Left forelimb (tissue), 1 donor: Measurements from ENCODE around the gene POLR3GL.
"Not testable (repeated sequence)": the region's sequence is repeated elsewhere in the genome, so short reads cannot be mapped to it uniquely, and the experiment has no call there.

Experiments
- DNase-seq: peaks from one replicate; pipeline ENCODE4 v3.0.0-alpha.2; 2018; ENCODE audit warnings: low spot score

POLR3GL gene, protein sequence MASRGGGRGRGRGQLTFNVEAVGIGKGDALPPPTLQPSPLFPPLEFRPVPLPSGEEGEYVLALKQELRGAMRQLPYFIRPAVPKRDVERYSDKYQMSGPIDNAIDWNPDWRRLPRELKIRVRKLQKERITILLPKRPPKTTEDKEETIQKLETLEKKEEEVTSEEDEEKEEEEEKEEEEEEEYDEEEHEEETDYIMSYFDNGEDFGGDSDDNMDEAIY

DNA sequence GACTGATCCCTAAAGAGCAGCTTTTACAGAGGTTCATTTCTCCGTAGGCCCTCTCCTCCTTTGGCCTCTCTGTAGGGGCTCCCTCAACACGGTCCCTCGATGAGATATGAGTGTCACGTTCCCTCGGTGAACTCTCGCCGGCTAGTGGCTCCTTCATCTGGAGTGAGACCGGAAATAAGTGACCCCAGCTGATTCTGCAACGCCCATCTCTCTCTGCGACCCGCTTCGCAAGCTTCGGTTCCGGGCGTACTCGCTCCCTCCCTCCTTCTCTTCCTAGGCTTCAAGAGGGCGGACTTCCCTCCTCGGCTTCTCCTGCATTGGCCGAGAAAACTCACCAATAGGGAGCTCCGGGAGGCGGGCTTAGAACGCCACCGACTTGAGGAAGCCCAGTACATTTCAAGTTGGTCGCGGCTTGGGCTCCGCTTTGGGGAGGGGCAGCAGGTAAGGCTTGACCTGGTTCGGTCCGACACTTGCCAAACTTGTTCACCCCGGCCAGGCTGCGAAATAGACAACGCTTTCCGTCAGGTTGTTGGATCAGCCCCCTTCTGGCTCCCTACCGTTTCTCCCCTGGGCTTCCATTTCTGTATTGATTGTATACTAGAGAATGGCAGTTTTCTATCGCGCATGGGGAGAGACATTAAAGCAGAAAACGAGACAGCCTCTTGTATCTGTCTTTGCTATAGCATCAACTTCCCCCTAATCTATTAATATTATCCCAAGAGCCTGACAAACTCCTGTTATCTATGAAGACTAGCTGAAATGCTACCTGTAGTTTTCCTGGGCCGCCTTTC is at the start of gene POLR3GL, which contains the start of gene ANKRD34A:
Gene POLR3GL, plus strand, starts transcription at position 363 of the 791 bp plus-strand sequence. CDS start 10,176 bp downstream, outside the sequence.
Gene ANKRD34A, minus strand, starts transcription at position 248 of the 791 bp plus-strand sequence. CDS start 2,816 bp downstream, outside the sequence.
- DNase-seq, result peak; percentile 92

DNA sequence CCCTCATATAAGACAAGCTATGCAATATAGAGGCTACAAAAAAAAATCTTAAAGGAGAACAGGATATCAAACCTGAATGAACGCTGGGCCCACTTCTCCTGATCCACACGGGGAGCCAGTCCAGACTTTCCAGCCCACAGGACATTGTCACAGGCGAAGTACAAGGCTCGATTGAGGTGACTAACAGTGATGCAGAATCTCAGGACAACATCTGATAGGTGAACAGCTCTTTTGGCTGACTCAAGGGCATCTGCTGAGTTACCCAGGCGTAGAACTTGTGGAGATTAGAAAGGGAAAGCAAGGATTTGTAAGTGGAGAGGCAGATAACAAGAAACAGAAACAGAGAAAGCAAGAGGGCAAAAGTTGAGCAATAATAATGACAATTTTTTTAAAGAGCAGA is 47.7 kb upstream of the POLR3GL start:
- no peak for DNase-seq

DNA sequence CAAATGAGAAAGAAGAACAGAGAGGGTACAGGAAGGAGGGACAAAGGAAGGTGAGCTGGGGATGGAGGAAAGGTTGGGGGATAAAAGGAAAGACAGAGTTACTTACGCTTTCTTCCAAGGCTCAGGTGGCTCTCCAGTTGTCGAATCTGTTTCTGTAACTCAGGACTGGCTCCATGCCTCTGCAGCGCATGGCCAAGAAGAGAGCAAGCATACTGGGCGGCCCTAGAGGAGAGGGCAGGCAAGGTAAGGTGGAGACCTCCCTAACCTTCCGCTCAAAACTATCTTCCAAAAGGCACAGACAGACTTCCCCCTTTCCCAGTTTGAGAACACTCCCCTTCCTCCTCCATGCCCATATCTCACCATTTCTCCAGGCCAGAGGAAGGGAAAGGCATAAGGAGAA is 46.9 kb upstream of the POLR3GL start:
- no peak for DNase-seq

DNA sequence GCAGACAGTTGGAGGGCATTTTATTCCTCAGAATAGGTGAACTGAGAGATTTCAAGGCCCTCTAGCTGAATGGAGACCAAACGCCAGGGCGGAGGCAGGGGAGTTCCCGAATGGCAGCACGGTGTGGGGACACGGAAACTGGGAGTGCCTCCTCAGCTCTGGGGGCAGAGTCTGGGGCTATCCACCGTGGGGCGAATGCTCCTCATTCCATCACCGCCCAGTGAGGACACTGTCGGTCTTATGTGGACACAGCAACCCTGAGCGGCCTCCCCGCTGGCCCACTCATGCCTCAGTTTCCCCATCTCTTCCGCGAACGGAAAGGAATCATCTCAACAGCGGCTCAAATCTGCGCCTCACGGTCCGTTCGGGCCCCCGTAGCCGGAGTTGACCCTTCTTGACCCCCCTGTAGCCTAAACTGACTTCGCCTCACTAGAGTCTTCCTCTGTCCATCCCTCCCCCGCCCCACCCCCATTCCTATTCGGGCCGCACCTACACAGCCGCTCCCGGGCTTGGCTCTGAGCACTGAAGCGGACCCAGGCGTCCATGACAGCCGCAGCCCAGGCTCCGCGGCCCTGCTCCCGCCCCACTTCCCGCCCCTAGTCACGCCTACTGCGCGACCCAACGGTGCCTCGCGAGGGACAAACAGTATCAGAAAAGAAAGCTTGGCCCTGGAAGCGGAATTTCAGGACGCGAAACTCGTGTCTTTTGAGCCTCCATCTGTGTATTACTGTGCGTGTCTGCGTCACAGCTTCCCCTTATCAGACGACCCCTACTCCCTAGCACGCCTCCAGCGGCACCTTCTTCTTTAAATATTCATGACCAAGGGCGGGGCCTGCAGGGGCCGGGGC is 46.1 kb upstream of the POLR3GL start, which contains the start of gene PEX11B:
Gene PEX11B, minus strand, starts transcription at position 574 of the 848 bp plus-strand sequence. Its CDS starts 29 bp downstream, at position 545.
- peak; percentile 93 for DNase-seq

DNA sequence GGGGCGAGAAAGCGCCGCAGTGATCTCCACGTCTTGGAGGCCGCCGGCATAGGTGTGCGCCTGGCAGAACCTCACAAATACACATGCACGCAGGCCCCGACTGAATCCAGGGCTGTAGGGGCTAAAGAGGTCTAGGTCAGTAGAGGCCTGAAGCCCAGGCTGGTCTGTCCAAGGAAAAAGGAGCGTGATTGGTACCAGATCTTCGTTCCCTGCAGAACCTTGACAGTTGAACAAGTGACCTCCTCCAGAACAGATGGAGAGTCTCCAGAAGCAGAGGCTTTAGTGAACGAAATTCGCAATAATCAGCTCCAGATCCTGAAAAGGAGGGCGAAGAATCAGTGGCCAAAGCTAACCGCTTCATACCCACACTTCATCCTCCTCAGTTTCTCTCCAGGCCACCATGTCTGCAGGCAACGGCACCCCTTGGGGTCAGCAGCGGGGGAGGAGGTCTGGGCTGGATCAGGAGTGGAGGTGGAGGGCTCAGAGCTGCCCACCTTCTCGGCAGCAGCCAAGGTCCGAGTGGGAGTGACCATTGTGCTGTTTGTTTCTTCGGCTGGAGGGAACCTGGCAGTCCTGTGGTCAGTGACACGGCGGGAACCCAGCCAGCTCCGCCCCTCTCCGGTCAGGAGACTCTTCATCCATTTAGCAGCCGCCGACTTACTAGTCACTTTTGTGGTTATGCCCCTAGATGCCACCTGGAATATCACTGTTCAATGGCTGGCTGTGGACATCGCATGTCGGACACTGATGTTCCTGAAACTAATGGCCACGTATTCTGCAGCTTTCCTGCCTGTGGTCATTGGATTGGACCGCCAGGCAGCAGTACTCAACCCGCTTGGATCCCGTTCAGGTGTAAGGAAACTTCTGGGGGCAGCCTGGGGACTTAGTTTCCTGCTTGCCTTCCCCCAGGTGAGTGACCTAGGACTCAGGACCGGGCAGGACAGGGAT is 45.2 kb upstream of the POLR3GL start:
- DNase-seq, result no peak

DNA sequence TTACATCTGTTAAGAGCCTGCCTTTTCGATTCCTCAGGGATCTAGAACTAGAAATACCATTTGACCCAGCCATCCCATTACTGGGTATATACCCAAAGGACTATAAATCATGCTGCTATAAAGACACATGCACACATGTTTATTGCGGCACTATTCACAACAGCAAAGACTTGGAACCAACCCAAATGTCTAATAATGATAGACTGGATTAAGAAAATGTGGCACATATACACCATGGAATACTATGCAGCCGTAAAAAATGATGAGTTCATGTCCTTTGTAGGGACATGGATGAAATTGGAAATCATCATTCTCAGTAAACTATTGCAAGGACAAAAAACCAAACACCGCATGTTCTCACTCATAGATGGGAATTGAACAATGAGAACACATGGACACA is 44.2 kb upstream of the POLR3GL start:
- not testable (repeated sequence) for DNase-seq

DNA sequence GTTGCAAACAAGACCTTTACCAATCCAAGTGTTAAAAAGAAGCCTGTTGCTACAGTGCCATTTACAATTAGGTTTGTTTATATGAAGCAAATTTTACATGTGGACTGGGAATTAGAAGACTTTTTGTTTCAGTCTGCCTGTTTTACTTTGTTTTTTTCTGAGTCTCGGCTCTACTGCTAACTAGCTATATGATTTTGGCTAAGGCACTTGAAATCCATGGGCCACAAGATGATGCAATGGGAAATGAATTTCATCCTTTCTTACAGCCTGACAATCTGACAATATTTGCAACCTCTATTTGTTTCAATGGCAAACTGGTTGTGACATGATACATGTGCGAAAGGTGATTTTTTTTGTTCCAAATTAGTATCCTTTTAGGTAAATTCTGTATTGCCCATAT is 42.2 kb upstream of the POLR3GL start:
- no peak for DNase-seq

DNA sequence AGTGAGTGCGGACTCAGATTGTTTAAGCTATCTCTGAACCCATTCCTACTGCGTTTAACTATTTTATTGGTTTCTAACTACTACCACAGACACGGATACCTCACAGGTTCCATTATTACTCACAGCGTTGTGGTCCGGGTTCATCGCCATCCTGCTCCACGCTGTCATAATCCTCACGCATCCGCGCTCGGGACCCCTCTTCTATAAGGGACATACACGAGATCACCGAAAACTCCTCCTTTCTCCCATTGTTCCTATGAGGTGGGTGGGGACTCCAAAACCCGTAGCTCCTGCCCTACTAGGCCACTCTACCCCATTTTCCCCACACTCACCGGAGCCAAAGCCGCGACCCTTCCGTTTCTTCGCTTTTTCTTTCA is 37.8 kb upstream of the POLR3GL start:
- DNase-seq, result no peak

DNA sequence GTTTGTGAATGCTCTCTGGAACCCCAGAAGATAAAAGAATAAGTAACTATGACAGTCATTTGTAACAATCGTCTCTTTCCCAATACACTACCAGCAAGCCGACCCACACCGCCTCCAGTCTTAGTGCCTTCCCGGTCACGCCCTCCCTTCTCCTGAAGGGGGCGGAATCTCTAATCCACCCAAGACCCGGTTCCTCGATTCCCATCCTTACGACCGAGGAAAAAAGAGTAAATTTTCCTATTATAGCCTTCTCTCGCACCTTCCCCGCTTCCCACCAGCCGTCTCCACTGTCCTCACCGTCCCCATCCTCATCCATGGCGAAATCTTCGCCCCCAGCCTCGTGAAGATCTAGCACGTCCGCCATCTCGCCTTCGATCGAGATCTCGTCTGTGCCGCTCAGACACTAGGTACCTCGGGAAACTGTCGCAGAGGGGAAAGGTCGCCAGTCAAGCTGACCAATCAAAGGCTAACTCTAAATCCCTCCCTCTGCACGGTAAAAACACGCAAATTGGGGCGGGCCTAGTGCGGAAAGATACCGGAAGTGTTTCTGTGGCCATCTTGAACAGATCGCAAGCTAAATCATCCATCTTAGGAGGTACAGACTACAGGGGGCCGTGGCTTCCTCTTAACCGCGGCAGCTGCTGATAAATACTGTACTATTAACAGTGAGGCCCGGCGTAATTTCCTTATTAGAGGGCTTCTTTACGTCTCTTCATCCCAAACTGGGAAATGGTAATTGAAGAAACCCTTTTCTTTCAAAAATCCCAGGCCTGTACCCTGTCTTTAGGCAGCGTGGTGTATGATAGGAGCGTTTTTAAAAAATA is 37.2 kb upstream of the POLR3GL start, which contains the start of gene RBM8A:
Gene RBM8A, minus strand, starts transcription at position 422 of the 824 bp plus-strand sequence. Its CDS starts 58 bp downstream, at position 364.
- peak; percentile 95 for DNase-seq

DNA sequence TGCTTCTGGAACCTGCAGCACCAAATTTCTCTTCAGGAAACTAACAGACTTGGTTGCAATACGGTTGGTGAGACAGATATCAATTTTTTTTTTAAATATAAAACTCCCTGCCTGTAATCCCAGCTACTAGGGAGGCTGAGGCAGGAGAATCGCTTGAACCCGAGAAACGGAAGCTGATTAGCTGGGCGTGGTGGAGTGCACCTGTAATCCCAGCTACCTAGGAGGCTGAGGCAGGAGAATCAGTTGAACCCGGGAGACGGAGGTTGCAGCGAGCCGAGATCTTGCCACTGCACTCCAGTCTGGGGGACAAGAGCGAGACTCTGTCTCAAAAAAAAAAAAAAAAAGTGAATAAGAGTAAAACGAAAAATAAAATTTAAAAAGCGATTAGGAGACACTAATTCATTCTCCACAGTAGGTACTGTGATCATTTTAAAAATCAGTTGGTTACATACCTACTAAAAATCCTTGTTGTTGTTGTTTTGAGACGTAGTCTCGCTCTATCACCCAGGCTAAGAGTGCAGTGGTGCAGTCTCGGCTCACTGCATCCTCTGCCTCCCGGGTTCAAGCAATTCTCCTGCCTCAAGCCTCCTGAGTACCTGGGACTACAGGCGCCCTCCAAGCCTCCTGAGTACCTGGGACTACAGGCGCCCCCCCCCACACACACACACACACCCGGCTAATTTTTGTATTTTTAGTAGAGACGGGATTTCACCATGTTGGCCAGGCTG is 36.4 kb upstream of the POLR3GL start:
- DNase-seq, result no peak

DNA sequence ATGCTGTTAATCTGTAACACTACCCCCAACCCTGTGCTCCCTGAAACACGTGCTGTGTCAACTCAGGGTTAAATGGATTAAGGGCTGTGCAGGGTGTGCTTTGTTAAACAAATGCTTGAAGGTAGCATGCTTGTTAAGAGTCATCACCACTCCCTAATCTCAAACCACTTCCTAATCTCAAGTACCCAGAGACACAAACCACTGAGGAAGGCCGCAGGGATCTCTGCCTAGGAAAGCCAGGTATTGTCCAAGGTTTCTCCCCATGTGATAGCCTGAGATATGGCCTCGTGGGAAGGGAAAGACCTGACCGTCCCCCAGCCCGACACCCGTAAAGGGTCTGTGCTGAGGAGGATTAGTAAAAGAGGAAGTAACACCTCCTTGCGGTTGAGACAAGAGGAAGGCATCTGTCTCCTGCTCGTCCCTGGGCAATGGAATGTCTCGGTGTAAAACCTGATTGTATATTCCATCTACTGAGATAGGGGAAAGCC is 31.9 kb upstream of the POLR3GL start:
- not testable (repeated sequence) for DNase-seq

DNA sequence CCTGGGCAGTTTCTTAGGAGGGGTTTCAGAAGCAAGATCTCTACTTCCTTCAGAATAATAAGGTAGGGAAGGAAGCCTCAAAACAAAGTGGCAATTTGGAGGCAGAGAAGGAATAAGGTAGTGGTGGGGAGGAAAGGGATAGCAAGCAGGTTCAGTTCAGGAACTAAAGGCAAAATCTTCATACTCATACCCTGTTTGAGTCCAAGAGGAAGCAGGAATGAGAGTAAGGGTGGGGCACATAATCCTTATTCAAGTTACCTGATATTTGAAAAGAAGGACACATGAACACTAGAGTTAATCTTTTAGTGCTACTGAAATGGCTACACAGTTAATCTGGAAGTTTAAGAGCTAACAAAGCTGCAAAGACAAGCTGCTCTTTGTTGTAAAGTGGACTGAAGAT is 28.8 kb upstream of the POLR3GL start:
- DNase-seq, result no peak

DNA sequence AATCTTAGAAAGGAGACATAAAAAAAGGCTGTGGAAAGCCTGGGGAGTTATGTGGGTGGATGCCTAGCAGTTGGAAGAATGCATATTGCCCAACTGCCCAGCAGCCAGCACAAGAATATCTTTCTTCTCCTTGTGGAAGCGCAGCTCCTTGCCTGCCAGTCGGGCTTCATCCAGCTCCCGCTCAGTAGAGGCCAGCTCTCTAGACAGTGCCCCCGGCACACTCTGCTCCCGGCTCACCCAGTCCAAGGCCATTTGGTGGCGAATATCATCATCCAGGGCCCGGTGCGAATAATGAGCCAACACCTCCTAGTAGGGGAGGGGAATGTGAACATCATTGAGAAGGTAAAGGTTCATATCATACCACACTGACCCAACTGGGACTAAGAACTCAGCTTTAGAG is 28.2 kb upstream of the POLR3GL start:
- DNase-seq, result no peak

DNA sequence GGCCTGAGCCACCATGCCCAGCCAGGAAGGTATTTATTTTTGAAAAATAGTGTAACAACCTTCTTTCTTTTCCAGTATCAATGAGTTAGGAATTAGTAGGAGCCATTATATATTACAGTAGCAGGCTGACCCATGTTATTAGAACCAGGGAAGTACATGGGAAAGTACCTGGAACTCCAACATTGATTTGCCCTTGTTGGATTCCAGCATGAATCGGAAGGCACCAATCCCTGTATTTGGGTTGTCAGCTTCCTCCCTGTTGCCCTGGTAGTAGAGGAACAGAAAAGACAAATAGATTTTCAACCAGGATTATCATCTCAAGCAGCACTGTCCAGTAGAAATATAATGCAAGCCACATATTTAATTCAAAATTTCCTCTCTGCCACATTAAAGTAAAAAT is 27.1 kb upstream of the POLR3GL start:
- no peak for DNase-seq

DNA sequence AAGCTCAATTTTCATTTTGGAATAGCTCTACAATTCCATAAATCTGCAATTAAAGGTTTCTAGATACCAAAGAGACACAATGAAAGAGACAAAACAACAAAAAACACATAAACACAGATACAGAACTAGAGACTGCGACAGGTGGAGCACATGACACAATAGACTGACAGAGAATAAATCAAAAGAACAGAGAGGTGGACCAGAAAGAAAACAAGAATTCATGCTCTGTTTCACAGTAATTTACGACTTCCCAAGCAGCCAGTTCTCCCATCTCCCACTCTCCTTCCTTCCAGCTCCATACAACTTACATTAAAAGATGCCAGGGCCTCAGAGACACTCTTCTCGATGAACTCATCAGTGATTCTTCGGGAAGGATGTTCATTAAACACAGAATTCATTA is 22.1 kb upstream of the POLR3GL start:
- DNase-seq, result no peak

DNA sequence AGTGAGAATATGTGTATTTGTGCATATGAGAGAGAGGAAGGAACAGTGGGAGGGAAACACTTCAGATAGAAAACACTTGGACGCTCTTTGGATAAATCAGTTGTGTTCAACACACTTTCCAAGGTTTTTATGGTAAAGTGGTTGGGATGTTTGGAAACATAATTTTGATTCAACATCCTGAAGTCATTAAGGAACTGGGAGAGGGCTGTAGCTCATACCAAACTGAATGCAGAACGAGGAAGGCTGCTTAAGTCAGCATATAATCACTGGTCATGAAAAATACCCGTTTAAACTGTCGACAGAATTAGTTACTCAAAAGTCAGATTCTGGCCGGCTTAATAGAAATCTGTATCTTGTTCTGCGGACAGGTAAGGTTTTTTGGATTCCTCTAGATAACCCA is 21.6 kb upstream of the POLR3GL start:
- no peak for DNase-seq

DNA sequence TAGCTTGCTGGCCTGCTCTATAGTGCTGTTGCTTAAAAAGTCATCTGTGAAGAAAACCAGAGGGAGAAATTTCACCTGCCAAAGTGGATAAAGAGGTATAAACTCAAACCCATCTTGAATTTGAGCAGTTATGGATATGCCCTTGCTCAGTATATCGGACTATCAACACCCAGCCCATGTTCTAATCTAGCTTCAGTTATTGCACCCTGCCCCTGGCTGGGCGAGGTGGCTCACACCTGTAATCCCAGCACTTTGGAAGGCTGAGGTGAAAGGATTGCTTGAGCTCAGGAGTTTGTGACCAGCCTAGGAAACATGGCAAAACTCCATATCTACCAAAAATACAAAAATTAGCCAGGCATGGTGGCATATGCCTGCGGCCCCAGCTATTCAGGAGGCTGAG is 20.0 kb upstream of the POLR3GL start:
- no peak for DNase-seq

DNA sequence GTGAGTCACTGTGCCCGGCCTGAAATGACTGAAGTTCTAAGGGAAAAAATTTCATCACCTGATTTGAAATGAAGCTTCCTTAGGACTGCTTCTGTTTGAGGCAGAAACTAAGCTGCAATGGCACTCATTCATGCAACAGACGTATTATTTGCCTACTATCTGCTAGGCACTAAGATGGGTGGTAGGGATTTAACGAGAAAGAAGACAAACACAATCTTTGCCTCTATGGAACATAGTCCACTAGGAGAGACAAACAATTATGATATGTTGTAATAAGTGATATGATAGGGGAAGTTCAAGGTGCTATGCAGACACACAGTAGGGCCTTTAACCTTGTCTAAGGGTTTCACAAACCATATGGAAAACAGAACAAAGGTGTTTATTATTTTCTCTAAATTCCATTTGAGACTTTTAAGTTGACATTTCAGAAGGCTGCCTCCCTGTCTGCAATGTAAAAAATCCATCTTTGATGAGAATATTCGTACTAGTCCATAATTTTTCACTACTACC is 18.0 kb upstream of the POLR3GL start:
- DNase-seq, result no peak

DNA sequence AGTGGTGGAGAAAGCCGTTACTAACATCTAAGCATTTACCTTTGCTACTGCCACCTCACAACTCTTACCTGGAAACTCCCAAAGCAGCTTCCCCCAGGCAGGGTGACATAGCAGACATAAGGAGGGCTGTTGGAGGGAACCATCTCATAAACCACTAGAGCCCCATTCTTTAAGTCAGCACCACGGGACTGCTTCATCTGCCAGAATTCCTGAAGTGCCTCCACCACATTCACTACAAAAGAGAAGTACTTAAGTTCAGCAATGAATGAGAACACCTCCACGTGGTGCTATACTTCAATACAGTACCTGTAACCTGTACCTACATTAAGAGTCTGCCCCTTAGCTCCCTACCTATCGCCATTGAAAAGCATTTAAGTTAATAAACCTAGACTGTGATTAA is 16.9 kb upstream of the POLR3GL start:
- DNase-seq, result no peak
